ENCODE measurements around the gene EEF1G. TPM values are rescaled to one million over a fixed set of nuclear protein-coding genes. Genes with fewer than 3 reads are reported as not detected.
A peak's percentile ranks its signal among the peaks of the same experiment; 100 is the strongest.

The EEF1G gene
- total and polyA plus RNA-seq, 2 of the 13 experiments (the other 11 are each of a cell fraction or from before 2014, with no cell fraction given) = 1,787 to 2,144 TPM

- no peak for TF ChIP-seq NONO (IDR thresholded peaks at IDR 0.05)
- peak; percentile 62 for TF ChIP-seq NONO (CRISPR knock-in tag; conservative IDR thresholded peaks at IDR 0.05)
- no peak for TF ChIP-seq GPBP1L1 (CRISPR knock-in tag; IDR thresholded peaks at IDR 0.05)
- TF ChIP-seq MAFK (conservative IDR thresholded peaks at IDR 0.05 in 1 of 2, IDR thresholded peaks at IDR 0.05 in 1 of 2; ENCODE audit: low read length in 2 of 2) = no peak
- TF ChIP-seq ZMAT3 (CRISPR knock-in tag; conservative IDR thresholded peaks at IDR 0.05) = no peak; the same call in 1 of the 2 replicates
- TF ChIP-seq, protein P1, sequence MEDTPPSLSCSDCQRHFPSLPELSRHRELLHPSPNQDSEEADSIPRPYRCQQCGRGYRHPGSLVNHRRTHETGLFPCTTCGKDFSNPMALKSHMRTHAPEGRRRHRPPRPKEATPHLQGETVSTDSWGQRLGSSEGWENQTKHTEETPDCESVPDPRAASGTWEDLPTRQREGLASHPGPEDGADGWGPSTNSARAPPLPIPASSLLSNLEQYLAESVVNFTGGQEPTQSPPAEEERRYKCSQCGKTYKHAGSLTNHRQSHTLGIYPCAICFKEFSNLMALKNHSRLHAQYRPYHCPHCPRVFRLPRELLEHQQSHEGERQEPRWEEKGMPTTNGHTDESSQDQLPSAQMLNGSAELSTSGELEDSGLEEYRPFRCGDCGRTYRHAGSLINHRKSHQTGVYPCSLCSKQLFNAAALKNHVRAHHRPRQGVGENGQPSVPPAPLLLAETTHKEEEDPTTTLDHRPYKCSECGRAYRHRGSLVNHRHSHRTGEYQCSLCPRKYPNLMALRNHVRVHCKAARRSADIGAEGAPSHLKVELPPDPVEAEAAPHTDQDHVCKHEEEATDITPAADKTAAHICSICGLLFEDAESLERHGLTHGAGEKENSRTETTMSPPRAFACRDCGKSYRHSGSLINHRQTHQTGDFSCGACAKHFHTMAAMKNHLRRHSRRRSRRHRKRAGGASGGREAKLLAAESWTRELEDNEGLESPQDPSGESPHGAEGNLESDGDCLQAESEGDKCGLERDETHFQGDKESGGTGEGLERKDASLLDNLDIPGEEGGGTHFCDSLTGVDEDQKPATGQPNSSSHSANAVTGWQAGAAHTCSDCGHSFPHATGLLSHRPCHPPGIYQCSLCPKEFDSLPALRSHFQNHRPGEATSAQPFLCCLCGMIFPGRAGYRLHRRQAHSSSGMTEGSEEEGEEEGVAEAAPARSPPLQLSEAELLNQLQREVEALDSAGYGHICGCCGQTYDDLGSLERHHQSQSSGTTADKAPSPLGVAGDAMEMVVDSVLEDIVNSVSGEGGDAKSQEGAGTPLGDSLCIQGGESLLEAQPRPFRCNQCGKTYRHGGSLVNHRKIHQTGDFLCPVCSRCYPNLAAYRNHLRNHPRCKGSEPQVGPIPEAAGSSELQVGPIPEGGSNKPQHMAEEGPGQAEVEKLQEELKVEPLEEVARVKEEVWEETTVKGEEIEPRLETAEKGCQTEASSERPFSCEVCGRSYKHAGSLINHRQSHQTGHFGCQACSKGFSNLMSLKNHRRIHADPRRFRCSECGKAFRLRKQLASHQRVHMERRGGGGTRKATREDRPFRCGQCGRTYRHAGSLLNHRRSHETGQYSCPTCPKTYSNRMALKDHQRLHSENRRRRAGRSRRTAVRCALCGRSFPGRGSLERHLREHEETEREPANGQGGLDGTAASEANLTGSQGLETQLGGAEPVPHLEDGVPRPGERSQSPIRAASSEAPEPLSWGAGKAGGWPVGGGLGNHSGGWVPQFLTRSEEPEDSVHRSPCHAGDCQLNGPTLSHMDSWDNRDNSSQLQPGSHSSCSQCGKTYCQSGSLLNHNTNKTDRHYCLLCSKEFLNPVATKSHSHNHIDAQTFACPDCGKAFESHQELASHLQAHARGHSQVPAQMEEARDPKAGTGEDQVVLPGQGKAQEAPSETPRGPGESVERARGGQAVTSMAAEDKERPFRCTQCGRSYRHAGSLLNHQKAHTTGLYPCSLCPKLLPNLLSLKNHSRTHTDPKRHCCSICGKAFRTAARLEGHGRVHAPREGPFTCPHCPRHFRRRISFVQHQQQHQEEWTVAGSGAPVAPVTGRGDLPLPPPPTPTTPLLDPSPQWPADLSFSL (CRISPR knock-in tag; IDR thresholded peaks at IDR 0.05) = no peak
- TF ChIP-seq DMAP1 (CRISPR knock-in tag; IDR thresholded peaks at IDR 0.05) = peak; percentile 59; the same call in 1 of the 2 replicates
- TF ChIP-seq CBX2 (IDR thresholded peaks at IDR 0.05; ENCODE audit: low read depth, low read length) = no peak
- no peak for TF ChIP-seq CBX2 (CRISPR knock-in tag; IDR thresholded peaks at IDR 0.05; ENCODE audit: low read depth)
- no peak for TF ChIP-seq ZNF274 (CRISPR knock-in tag; IDR thresholded peaks at IDR 0.05)
- TF ChIP-seq PBX3 (CRISPR knock-in tag; IDR thresholded peaks at IDR 0.05; ENCODE audit: borderline replicate concordance) = no peak
- TF ChIP-seq ZNF530 (CRISPR knock-in tag; IDR thresholded peaks at IDR 0.05; ENCODE audit: low read depth) = no peak
- TF ChIP-seq MAFG (CRISPR knock-in tag; IDR thresholded peaks at IDR 0.05) = no peak
- TF ChIP-seq, protein P2, sequence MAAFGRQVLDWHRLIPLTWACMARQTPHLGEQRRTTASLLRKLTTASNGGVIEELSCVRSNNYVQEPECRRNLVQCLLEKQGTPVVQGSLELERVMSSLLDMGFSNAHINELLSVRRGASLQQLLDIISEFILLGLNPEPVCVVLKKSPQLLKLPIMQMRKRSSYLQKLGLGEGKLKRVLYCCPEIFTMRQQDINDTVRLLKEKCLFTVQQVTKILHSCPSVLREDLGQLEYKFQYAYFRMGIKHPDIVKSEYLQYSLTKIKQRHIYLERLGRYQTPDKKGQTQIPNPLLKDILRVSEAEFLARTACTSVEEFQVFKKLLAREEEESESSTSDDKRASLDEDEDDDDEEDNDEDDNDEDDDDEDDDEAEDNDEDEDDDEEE (CRISPR knock-in tag; IDR thresholded peaks at IDR 0.05) = no peak
- peak; percentile 54; the same call in 1 of the 2 replicates for TF ChIP-seq ZNF350 (CRISPR knock-in tag; IDR thresholded peaks at IDR 0.05; ENCODE audit: borderline replicate concordance, low read depth)
- no peak for TF ChIP-seq NFKBIZ (CRISPR knock-in tag; IDR thresholded peaks at IDR 0.05)
- TF ChIP-seq GTF3A (CRISPR knock-in tag; conservative IDR thresholded peaks at IDR 0.05) = no peak
- TF ChIP-seq ZNF816 (CRISPR knock-in tag; IDR thresholded peaks at IDR 0.05; ENCODE audit: borderline replicate concordance) = no peak
- no peak for TF ChIP-seq SMAD3 (CRISPR knock-in tag; IDR thresholded peaks at IDR 0.05)
- TF ChIP-seq MEF2D (CRISPR knock-in tag; IDR thresholded peaks at IDR 0.05) = no peak
- TF ChIP-seq SMAD9 (CRISPR knock-in tag; IDR thresholded peaks at IDR 0.05) = no peak
- TF ChIP-seq FOXK2 (IDR thresholded peaks at IDR 0.05) = peak; percentile 39; the same call in 1 of the 2 replicates
Observed at GRCh38 chr11:62599069-62599696, 25.5 kb upstream of the EEF1G start (continued).

Data from HepG2 (cell line).